BJ (cell line): ENCODE results near the gene XPO1. TPM values are rescaled to one million over a fixed set of nuclear protein-coding genes. Genes with fewer than 3 reads are reported as not detected.

Source experiments
- CTCF ChIA-PET: fragments of 350-600 bp; formaldehyde crosslinking; extraction: SDS; loops from one replicate; lab custom pipeline; 2021; ENCODE audit warnings: antibody characterized with exemption, inconsistent platforms; lab: Yijun Ruan, JAX
- POLR2A ChIA-PET: fragments of 300-600 bp; sonication (Branson Sonifier 250); formaldehyde crosslinking; extraction: SDS; loops from one replicate; lab custom pipeline; 2021; ENCODE audit warnings: antibody characterized with exemption; lab: Charles Lee
- DNase-seq: peaks from one replicate; pipeline ENCODE4 v3.0.0-alpha.2; 2011; ENCODE audit warnings: low read depth
- H3K27me3 ChIP-seq: 2 replicates; pipeline ENCODE4 v1.6.0; 2011; ENCODE audit warnings: low read length; ENCODE audit not compliant: control insufficient read depth, insufficient read depth
- H3K36me3 ChIP-seq: 2 replicates; pipeline ENCODE4 v1.5.1; 2011; ENCODE audit warnings: low read length; ENCODE audit not compliant: control insufficient read depth, insufficient read depth
- H3K4me3 ChIP-seq: 2 replicates; pipeline ENCODE4 v1.5.1; 2011; ENCODE audit warnings: low read depth, mild to moderate bottlenecking, control low read depth, low read length
- CTCF ChIP-seq: IDR thresholded peaks from 2 replicates; pipeline ENCODE4 v1.5.1; 2011; ENCODE audit warnings: low read depth, mild to moderate bottlenecking, control low read depth, inconsistent platforms, low read length, moderate library complexity; ENCODE audit not compliant: insufficient read depth
- polyA plus RNA-seq: library from polyadenylated mRNA; depleted of rRNA; stranded (reverse); fragments of >200 nt; gene quantifications from 2 replicates; pipeline ENCODE4 v1.2.3, GENCODE V29; 2011

Gene XPO1
- polyA plus RNA-seq, 1 experiment, result 39.1 TPM

- no peak for TF ChIP-seq CTCF
- POLR2A ChIA-PET, result no interaction called here
Observed at GRCh38 chr2:61535449-61535848, 2.7 kb downstream of the XPO1 start.

GRCh38 chr2:61534926-61535325 lies 3.2 kb downstream of the XPO1 start:
- no peak for DNase-seq
- CTCF ChIA-PET, result interaction anchor here (0.8 to 2.0 kb wide), 2 partner anchors 71 to 123 kb away, joined by 3 to 7 read pairs; no protein-coding TSS in a partner anchor
- POLR2A ChIA-PET, result no interaction called here
- Histone ChIP-seq H3K36me3 (no peaks in the 10 kb centered on the region), H3K4me3 (peak overlapping the region; percentile 96), H3K27me3 (no peaks in the 10 kb centered on the region)
- TF ChIP-seq CTCF, result no peak

More at GRCh38 chr2:61535449-61535848, 2.7 kb downstream of the XPO1 start:
- peak overlapping the region; percentile 96 for H3K4me3 ChIP-seq
- no peaks in the 10 kb centered on the region for H3K36me3 ChIP-seq
- CTCF ChIA-PET, result interaction anchor here (0.8 to 2.0 kb wide), 2 partner anchors 70 to 123 kb away, joined by 3 to 7 read pairs; no protein-coding TSS in a partner anchor
- no peaks in the 10 kb centered on the region for H3K27me3 ChIP-seq
- no peak for DNase-seq

- POLR2A ChIA-PET, result no interaction called here
- H3K4me3 ChIP-seq, result no peak overlapping the region
- DNase-seq, result no peak
- H3K36me3 ChIP-seq, result no peaks in the 10 kb centered on the region
- CTCF ChIA-PET, result interaction anchor here (1.2 to 1.5 kb wide), 2 partner anchors 27 to 34 kb away, joined by 3 to 4 read pairs; no protein-coding TSS in a partner anchor
- no peak for TF ChIP-seq CTCF
- no peaks in the 10 kb centered on the region for H3K27me3 ChIP-seq
Observed at GRCh38 chr2:61530749-61531148, 7.4 kb downstream of the XPO1 start.

DNA sequence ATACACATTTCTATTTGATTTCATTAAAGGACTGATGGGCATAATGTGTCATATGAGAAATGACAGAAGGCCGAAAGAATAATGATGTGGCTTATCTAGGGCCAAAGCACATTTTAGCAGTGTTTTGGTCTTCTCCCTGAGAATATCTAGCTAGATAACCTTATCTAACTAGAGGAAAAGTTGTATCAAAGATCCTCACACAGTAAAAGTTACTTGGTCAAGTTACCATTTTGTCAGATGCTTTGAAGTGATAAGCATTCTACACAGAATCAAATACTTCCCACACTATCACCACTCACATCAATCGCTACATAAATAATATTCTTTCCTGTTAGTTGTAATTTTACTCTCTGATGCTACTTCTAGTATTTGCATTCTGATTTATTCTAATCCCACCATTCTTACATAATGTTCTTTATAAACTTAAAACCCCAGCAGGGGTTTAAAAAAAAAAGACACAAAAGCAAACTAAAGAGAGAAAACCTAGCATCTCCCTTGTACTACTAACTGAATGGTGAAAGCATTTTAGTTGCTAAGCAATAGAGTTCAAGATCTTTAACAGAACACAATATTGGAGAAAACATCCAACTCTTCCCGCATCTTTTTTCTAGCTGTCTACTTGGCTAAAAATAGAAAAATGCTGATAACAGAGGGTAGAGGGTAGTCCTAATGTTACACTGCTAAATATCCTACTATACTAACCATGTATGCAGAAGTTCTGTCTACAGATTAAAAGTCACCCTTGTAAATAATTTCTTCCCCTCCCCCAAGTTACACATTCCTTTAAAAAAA lies 8.0 kb downstream of the XPO1 start:
- TF ChIP-seq CTCF, result no peak
- no peaks in the 10 kb centered on the region for H3K27me3 ChIP-seq
- no peak overlapping the region for H3K4me3 ChIP-seq
- no peaks in the 10 kb centered on the region for H3K36me3 ChIP-seq
- ChIA-PET POLR2A (no interaction called here), CTCF (interaction anchor here (1.2 to 1.5 kb wide), 2 partner anchors 26 to 34 kb away, joined by 3 to 4 read pairs; no protein-coding TSS in a partner anchor)
- no peak for DNase-seq

GRCh38 chr2:61520261-61520660 lies 17.9 kb downstream of the XPO1 start:
- H3K4me3 ChIP-seq, result no peak overlapping the region
- TF ChIP-seq CTCF, result no peak
- ChIA-PET POLR2A (no interaction called here), CTCF (no interaction called here)
- no peak for DNase-seq
- H3K27me3 ChIP-seq, result no peaks in the 10 kb centered on the region
- peaks cover 10% of the 10 kb centered on the region for H3K36me3 ChIP-seq
